Upper lobe of right lung (tissue), 1 donor: ENCODE data around the gene SLC9A3. TPM values are rescaled to one million over a fixed set of nuclear protein-coding genes. Genes with fewer than 3 reads are reported as not detected.
A peak's percentile ranks its signal among the peaks of the same experiment; 100 is the strongest.

Experiments used
- ATAC-seq: fragments of 200-7000 bp; cut with Tn5 transposase; one replicate; pipeline ENCODE4 v1.9.1; 2020; ENCODE audit warnings: mild to moderate bottlenecking, moderate library complexity
- DNase-seq: peaks from one replicate; pipeline ENCODE4 v3.0.0-alpha.2; 2020
- H3K27ac ChIP-seq: fragments of 200-600 bp; one replicate; pipeline ENCODE4 v1.8.0; 2022
- H3K27me3 ChIP-seq: fragments of 200-600 bp; one replicate; pipeline ENCODE4 v1.8.0; 2022; ENCODE audit warnings: mild to moderate bottlenecking
- H3K36me3 ChIP-seq: fragments of 200-600 bp; one replicate; pipeline ENCODE4 v1.8.0; 2022
- H3K4me1 ChIP-seq: fragments of 200-600 bp; one replicate; pipeline ENCODE4 v1.8.0; 2022
- H3K4me3 ChIP-seq: fragments of 200-600 bp; one replicate; pipeline ENCODE4 v1.8.0; 2022; ENCODE audit warnings: mild to moderate bottlenecking
- H3K9me3 ChIP-seq: fragments of 200-600 bp; one replicate; pipeline ENCODE4 v1.8.0; 2022
- CTCF ChIP-seq: fragments of 200-600 bp; IDR thresholded peaks from one replicate; pipeline ENCODE4 v1.8.0; 2022; ENCODE audit warnings: antibody characterized with exemption
- intact Hi-C: fragments of 100-400 bp; cut with DNase I; formaldehyde crosslinking; loops from one replicate; pipeline ENCODE4 v1.11.0; 2022
- total RNA-seq: library from RNA; stranded (reverse); fragmentation: NEBNext Ultra II Directional; extraction: Animal tissue kit (Norgen Biotek cat#: 25700); gene quantifications from one replicate; pipeline ENCODE4 v1.2.1, GENCODE V29; 2021
- donor health status: DM: no; HTN: yes; CAD: no; lungs with severe emphysema.

The SLC9A3 gene
- total RNA-seq, 1 donor from 2014 or later, result 1.0 TPM

- peak; percentile 5 for DNase-seq
Observed at GRCh38 chr5:463301-463700, 60.9 kb downstream of the SLC9A3 start.

GRCh38 chr5:462051-462481, 62.2 kb downstream of the SLC9A3 start:
- peak; percentile 46 for DNase-seq
- Histone ChIP-seq H3K27ac (no peak overlapping the region), H3K4me1 (no peaks in the 10 kb centered on the region), H3K27me3 (no peaks in the 10 kb centered on the region), H3K4me3 (no peak overlapping the region), H3K36me3 (peaks cover 95% of the 10 kb centered on the region), H3K9me3 (no peaks in the 10 kb centered on the region)
- no peak for TF ChIP-seq CTCF
- no peak for ATAC-seq
- intact Hi-C loops, result no loop called here

More at GRCh38 chr5:463301-463700, 60.9 kb downstream of the SLC9A3 start:
- Histone ChIP-seq H3K36me3 (peaks cover 82% of the 10 kb centered on the region), H3K4me3 (no peak overlapping the region), H3K4me1 (no peaks in the 10 kb centered on the region), H3K9me3 (no peaks in the 10 kb centered on the region), H3K27ac (no peak overlapping the region), H3K27me3 (no peaks in the 10 kb centered on the region)
- no peak for TF ChIP-seq CTCF
- no peak for ATAC-seq
- intact Hi-C loops, result no loop called here

DNA sequence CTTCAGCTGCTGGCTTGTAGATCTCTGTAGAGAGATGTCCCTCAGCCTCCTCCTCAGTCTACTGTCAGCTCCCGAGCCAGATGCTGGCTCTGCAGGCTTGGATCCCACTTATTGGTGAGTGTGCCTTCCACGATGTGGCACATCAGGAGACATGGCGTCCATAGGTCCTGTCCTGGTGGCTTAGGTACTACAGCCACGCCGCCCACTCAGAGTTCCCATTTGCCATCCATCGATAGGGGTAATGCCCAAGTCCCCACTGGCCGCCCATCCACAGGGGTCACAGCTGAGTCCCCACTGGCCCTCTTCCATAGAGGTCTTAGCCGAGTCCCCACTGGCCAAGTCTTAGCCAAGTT, 64.0 kb downstream of the SLC9A3 start:
- TF ChIP-seq CTCF, result no peak
- H3K36me3 ChIP-seq, result peaks cover 95% of the 10 kb centered on the region
- ATAC-seq (no peak), DNase-seq (peak; percentile 29)
- H3K27ac ChIP-seq, result no peak overlapping the region
- H3K4me1 ChIP-seq, result no peaks in the 10 kb centered on the region
- intact Hi-C loops, result no loop called here
- H3K4me3 ChIP-seq, result no peak overlapping the region
- no peaks in the 10 kb centered on the region for H3K27me3 ChIP-seq
- H3K9me3 ChIP-seq, result no peaks in the 10 kb centered on the region

DNA sequence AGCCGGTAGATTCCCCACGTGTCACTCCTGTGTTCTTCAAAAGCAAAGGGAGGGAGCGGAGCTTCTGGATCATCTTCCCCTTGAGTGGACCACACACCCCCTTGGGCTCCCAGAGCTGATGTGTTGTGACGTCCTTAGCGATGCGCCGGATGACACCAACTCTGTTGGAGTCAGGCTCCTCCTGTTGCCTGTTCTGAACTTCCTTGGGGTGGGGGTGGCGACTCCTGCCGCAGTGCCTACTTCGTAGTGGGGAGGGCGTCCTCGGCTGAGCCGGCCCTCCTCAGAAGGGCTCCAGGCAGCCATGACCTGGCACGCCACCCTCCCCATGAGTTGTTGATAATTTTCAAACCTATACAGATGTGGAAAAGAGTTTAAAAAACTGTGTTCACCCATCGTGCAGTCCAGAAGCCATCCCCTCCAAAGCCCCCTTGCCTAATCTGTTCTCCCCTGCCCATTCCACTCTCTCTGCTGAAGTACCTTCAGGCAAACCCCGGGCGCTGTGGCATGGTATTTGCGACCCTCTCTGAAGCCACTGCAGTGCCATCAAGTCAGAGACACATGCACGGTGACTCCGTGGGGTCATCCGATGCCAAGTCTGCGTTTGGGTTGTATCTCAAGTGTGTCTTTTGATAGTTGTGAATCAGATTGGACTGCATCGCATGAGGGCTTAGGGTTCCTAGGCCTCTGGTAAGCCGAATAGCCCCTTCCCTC, 64.5 kb downstream of the SLC9A3 start:
- Histone ChIP-seq H3K36me3 (peaks cover 94% of the 10 kb centered on the region), H3K4me3 (no peak overlapping the region), H3K27ac (no peak overlapping the region), H3K9me3 (no peaks in the 10 kb centered on the region), H3K27me3 (no peaks in the 10 kb centered on the region), H3K4me1 (no peaks in the 10 kb centered on the region)
- intact Hi-C loops, result no loop called here
- no peak for TF ChIP-seq CTCF
- peak; percentile 48 for DNase-seq
- ATAC-seq, result no peak

GRCh38 chr5:458547-459353, 65.5 kb downstream of the SLC9A3 start:
- TF ChIP-seq CTCF, result no peak
- H3K4me3 ChIP-seq, result no peak overlapping the region
- H3K27ac ChIP-seq, result no peak overlapping the region
- no peaks in the 10 kb centered on the region for H3K4me1 ChIP-seq
- H3K27me3 ChIP-seq, result no peaks in the 10 kb centered on the region
- ATAC-seq, result peak; percentile 40
- peaks cover 93% of the 10 kb centered on the region for H3K36me3 ChIP-seq
- no peaks in the 10 kb centered on the region for H3K9me3 ChIP-seq
- intact Hi-C loops, result no loop called here
- peak; percentile 46 for DNase-seq
